Stimulated activated CD4-positive, alpha-beta T cell treated with anti-CD3 and anti-CD28 coated beads, Interleukin-2, amount 100 ng/mL, for 4 hours (primary cell): ENCODE data around the gene MEX3A.

Source experiments
- DNase-seq: peaks from one replicate; pipeline ENCODE4 v3.0.0-alpha.2; 2020; ENCODE audit warnings: low read depth

Gene MEX3A

DNA sequence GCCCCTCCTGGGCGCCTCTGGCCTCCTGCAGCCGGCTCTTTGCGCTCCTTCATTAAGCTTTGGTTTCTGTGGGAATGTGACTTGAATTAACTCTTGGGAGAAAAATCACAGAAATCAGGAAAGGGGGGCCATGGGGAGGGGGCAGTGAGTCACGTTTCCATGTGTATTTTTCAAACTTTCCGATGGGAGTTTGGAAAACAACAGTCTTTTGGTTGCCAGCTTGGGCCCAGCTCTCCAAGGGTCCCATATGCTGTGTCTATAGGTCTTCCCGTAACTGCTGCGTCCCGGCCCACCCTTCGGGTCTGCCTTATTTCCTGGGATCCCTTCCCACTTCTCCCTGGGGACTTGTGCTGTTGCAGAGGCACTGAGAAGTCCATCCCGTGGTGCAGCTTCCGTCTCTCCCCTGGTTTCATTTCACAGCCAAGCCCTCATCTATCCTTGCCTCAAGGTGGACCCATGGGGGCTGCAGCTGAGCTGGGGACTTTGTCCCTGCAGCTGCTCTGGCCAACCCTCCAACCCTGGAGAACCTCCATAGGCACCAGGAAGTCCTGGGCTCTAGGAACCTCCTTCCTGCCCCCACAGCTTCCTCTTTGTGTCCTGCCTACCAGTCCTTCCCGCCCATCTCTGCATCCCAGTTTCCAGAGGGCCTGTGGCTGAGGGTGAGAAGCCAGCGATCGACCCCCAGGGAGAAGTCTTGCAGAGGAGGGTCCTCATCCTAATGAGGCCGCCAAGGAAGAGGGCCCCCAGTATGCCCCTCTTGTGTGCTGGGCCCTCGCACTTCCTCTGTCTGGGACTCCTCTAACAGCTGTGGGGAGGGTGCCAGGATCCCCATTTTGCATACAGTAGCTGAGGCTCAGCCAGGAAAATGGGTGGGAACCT is 20.6 kb upstream of the MEX3A start:
- no peak for DNase-seq

GRCh38 chr1:156101880-156102279 is 19.6 kb upstream of the MEX3A start:
- DNase-seq: no peak

GRCh38 chr1:156100205-156100995 is 18.1 kb upstream of the MEX3A start:
- DNase-seq: no peak

DNA sequence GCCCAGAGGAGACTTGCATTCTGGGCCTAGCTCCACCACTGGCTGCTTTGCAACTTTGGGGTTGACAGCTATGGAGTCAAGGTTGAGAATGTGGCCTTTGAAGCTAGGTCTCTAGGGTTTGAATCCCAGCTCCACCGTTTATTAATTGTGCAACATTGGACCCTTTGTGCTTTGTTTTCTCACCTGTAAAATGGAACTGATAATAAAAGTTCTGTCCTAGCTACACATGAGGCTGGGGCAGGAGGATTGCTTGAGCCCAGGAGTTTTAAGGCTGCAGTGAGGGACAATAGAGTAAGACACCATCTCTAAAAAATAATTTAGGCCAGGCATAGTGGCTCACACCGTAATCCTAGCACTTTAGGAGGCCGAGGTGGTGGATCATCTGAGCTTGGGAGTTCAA is 17.0 kb upstream of the MEX3A start:
- no peak for DNase-seq

- no peak for DNase-seq
Measured at GRCh38 chr1:156098784-156099183, 16.5 kb upstream of the MEX3A start.

GRCh38 chr1:156097499-156098178 is 15.4 kb upstream of the MEX3A start:
- DNase-seq: no peak

GRCh38 chr1:156096640-156097391 is 14.6 kb upstream of the MEX3A start:
- peak; percentile 82 for DNase-seq

GRCh38 chr1:156095906-156096508 is 13.7 kb upstream of the MEX3A start:
- no peak for DNase-seq

GRCh38 chr1:156091610-156092009 is 9.3 kb upstream of the MEX3A start:
- no peak for DNase-seq

GRCh38 chr1:156090840-156091188 is 8.5 kb upstream of the MEX3A start:
- DNase-seq: peak; percentile 85

DNA sequence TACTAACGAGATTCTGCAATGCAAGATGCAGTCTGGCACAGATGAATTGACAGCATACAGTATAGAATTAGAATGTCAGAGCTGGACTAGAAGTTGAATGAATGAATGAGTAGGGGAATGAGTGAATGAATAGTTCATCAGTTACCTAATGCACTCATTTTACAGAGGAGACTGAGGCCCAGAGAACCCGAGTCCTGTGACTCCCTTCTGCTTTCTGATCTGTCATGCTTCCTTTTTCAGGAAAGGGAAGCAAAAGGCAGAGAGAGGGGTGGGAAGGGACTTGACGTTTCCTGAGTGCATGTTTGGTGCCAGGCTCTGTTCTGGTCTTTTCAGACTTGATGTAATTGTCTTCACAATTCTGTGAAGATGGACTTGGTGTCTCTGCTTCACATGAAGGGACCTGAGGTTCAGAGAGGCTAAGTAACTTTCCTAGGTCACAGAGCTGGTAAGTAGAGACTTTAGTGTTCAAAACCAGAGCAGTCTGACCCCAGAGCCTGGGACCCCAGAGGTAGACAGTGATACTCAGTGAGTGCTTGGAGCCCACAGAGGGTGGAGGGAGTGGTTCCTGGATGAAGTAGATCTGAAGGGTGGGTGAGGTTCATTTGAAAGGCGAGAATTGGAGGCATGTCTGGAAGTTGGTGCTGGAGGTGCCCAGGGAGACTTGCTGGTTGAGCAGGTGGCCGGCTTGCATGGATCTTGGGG is 8.0 kb upstream of the MEX3A start:
- DNase-seq: no peak

- DNase-seq: no peak
Measured at GRCh38 chr1:156089704-156090103, 7.4 kb upstream of the MEX3A start.

- DNase-seq: no peak
Measured at GRCh38 chr1:156086256-156086662, 4.0 kb upstream of the MEX3A start.

DNA sequence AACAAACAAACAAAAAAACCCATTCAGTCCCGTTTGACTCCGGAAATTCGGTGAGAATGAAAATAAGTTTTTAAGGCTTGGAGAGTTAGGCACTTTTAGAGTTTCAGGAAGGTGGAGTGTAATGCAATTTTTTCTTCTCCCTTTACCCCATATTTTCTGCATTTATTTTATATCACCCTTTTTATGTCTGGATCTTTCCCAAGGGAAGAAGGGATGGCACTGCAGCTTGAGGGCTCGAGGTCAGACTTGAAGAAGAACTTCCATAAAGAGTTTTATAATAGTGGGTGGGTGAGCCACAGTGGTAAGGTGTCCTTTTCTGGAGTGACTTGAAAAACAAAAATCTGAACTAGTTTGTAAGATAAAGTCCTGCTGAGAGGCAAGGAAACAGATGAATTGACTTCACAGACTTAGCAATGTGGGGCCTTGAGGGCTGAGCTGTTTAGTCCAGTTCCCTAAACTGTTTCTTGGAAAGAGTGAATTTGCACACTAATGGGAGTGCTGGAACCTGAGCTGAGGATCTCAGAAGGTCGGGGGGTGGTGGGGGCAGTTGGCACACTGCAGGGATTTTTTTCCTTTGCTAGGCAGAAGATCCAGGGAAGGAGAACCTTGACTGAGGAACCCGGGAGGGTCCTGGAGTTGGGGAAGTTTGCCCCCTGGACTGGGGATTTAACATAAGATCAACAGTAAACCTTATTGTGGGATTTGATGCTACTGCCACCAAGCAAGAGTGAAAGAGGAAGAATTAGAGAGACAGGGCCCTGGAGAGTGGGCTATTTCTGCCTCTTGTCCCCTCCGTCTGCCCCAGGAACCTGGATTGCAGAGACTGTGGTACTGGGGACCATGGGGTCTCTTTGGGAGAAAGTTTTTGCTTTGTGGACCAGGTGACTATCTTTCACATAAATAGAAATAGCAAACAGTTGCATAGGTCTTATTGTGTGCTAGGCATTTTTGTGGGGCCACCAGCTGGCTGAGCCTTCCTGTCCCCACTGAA is 1.8 kb upstream of the MEX3A start:
- no peak for DNase-seq

DNA sequence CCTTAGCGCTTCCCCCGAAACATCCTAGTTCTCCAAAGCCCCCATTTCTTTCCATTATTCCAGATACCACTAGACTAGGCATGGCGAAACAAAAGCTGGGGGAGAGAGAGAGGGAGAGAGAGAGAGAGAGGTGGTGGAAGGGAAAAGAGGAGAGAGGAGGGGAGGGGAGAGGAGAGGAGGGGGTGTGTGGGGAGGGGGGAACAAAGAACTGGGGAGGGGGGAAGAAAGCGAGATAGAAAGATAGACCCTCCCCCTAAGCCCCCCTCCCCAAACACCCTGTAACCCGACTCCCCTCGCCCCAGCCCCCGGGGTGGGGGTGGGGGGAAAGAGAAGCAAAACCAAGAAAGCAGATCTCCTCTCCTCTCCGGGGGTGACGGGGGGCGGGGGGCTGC is 352 bp downstream of the MEX3A start:
- no peak for DNase-seq

GRCh38 chr1:156081180-156081916 is 917 bp downstream of the MEX3A start:
- DNase-seq: no peak

DNA sequence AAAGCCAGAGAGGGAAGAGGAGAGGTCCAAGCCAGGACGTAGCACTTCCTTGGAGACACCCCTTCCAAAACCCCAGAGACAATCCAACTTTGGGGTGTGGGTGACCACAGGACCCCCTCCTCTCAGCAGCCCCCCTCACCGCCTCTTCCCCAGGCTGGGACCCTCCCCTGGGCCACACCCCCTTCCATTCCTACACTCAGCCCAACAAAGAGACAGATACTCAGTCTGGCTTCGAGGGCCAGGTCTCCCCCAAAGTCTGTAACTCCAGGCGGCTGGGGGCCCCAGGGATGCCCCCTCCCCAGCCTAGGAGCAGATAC is 1.4 kb downstream of the MEX3A start:
- no peak for DNase-seq

GRCh38 chr1:156080241-156080862 is 1.9 kb downstream of the MEX3A start:
- DNase-seq: no peak

- no peak for DNase-seq
Measured at GRCh38 chr1:156079762-156080161, 2.5 kb downstream of the MEX3A start.
